GM18517 (cell line): Measurements from ENCODE around the gene HS6ST3.
A peak's percentile ranks its signal among the peaks of the same experiment; 100 is the strongest.

Experiments
- ATAC-seq: cut with Tn5 transposase; IDR thresholded peaks from one replicate; pipeline ENCODE4 v1.9.1; 2021; ENCODE audit warnings: mild to moderate bottlenecking, moderate library complexity; ENCODE audit not compliant: unreplicated experiment

The HS6ST3 gene

GRCh38 chr13:96637039-96637438 is 547.1 kb downstream of the HS6ST3 start:
- no peak for ATAC-seq

GRCh38 chr13:96646101-96646500 is 556.2 kb downstream of the HS6ST3 start:
- no peak for ATAC-seq

DNA sequence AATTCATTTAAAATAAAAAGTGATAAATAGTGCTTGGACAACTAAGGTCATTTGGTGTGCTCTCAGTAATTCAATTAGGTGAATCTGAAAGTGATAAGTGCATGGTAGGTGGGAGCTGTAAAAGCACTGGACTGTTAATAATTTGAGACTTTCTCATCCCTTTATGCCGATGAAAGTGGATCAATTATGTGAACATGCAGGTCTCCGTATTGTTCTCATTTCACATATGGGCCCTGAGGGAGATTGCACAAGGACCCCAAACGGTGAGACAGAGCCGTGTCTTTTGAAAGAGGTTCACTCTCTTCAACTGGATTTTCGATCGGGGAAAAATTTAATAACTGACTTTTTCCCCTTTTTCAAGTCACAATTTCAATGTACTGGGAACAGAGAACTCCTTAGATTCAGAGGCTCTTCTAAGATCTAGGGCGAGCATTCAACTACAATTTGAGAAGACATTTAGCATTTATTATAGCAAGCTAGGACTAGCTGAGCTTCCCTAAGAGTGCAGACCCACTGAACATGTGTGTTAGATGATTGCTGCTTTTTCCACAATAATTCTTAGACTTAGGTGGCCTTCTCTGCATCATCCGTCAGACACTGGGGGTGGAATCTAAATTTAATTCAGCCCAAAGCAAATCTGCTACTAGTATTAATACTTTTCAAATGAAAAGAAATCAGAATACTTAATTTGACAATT is 556.8 kb downstream of the HS6ST3 start:
- no peak for ATAC-seq

GRCh38 chr13:96650301-96650886 is 560.5 kb downstream of the HS6ST3 start:
- peak; percentile 91 for ATAC-seq

GRCh38 chr13:96651598-96651997 is 561.7 kb downstream of the HS6ST3 start:
- no peak for ATAC-seq

DNA sequence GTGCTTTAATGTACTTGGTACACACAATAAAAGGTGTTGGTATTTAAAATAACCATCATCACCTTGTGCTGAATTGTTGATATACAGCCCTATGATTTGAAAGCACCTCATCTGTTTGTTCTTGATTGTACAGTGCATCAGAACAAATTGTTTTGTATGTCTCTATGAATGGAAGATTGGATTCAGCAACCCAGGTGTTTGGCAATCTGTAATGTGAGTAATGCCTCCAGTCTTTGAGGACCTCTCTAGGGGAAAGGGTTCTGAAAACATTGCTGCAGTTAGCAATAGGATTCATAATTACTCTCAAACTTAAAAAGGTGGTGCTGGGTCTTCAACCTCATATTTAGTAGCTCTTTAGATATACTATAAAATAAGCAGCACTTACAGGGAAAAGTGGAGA is 562.6 kb downstream of the HS6ST3 start:
- no peak for ATAC-seq

DNA sequence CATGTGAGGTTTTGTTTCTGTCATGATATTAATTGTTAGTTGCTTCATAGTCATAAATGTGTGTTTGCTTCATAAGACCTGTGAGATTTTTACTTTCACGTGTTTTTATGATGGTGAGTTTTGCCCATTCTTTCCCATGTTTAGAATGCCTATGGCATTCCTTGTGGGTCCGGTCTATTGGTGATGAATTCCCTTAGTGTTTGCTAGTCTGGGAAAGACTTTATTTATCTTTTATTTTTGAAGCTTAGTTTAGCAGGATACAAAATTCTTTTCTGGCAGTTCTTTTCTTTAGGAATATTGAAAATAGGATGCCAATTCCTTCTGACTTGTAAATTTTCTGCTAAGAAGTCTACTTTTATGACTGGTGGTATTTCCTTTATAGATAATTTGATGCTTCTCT is 571.7 kb downstream of the HS6ST3 start:
- ATAC-seq = no peak

DNA sequence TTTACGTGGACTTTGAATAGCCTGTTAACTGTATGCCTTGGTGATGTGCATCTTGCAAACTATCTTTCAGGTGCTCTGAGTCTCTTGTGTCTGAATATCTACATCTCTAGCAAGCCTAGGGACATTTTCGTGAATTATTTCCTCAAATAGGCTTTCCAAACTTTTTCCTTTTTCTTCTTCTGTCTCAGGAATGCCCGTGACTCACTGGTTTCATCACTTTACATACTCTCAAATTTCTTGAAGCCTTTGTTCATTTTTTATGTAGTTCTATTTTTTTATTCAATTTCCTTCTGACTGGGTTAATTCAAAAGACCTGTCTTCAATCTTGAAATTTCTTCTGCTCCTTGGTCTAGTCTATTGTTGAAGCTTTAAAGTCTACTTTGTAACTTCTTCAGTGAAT is 572.1 kb downstream of the HS6ST3 start:
- no peak for ATAC-seq

DNA sequence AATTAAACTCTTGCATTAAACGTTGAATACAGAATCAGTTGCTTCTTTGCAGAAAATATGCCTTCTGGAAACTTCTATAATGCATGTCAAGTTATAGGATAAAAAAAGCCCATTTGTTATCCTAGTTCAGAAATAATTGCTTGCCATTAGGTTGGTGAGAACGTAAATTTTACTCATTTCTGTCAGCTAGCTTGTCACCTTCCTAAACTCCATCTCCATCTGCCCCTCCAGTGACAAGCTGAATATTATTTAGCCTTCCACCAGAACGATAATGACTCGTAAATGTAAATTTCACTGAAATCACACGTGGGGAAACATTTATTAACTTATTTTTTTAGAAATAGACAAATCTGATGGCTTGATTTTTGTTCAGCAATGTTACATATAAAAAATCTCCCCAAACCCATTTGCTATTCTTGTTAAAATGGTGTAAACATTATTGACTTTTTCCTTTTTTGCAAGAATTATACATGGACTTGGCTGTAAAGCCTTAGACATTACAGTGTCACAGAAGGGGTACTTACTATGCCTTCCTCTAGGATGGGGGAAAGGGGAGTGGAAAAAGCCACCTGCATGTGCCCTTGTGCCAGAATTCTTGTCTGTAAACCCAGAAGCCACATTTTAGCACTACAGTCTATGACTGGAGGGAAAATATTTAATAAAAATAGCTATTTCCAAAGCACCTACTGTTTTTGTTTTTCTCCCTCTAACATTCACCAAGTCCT is 577.5 kb downstream of the HS6ST3 start:
- no peak for ATAC-seq

- ATAC-seq = no peak
Observed at GRCh38 chr13:96671073-96671472, 581.2 kb downstream of the HS6ST3 start.

DNA sequence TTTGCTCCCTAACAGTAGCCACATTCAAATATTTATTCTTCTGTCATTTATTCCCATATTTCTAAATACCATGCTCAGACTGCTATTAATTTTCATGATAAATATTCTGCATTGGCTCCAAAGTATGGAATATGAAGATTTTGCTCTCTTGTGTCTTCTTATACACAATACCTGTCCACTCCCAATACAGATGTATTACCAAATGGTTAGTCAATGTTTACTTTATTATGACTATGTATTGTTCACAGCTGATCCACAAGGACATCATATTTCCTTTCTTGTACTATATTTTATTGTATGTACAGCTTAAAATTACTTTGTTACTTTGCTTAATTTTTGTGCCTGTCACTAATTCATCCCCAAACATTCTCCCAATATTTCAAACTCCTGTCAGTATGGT is 582.1 kb downstream of the HS6ST3 start:
- no peak for ATAC-seq

GRCh38 chr13:96673825-96674224 is 583.9 kb downstream of the HS6ST3 start:
- ATAC-seq = no peak

DNA sequence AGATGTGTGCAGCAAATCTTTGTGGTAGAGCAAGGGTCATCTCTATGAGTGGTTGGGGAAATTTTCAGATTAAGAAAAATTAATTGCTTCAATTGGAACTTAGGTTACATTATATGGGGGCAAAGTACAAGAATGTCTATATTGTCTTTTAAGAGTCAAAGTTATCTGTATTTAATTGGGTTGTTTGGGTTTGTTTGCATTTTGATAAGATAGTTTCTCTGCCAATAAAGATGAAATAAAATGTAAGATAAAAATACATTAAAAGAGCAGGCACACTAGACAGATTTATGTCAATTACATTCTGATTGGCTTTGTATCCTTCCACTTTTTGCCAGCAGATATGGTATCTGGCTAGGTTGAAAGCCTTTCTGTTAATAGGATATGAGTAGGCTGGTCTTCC is 587.1 kb downstream of the HS6ST3 start:
- no peak for ATAC-seq

DNA sequence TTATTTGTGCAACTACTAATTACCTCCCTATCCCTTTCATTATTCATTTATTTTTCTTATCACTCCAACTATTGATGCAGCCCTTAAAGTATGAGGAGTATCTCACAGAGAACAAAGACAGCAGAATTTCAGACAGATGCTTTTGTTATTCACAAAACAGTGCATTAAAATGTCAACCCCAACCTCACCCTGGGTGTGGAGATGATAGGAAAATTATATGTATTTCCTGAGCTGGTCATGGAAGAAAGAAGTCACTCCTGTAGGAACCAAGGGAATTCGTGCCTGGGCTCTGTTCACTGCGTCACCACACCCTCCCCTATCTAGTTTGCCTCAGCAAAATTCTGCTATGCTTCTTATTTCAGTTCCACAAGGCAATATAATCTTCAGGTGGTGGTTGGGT is 588.9 kb downstream of the HS6ST3 start:
- ATAC-seq = no peak

DNA sequence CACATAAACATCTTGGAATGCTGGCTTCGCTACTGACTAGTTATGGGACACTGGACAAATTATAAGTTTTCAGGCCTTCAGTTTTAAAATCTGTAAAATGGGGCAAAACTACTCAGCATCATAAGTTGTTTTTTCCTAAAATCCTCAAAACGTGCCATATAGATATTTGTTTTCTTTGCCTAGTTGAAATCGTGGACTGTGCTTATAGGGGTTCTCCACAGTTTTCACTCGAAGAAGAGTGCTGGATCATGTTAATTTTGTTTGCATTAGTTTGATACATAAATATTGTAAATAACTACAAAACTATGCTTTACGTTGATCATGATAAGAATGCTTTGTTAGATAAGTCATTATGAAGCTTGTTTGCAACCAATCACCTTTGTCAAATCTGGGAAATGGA is 591.0 kb downstream of the HS6ST3 start:
- no peak for ATAC-seq

GRCh38 chr13:96681766-96682165 is 591.9 kb downstream of the HS6ST3 start:
- no peak for ATAC-seq

DNA sequence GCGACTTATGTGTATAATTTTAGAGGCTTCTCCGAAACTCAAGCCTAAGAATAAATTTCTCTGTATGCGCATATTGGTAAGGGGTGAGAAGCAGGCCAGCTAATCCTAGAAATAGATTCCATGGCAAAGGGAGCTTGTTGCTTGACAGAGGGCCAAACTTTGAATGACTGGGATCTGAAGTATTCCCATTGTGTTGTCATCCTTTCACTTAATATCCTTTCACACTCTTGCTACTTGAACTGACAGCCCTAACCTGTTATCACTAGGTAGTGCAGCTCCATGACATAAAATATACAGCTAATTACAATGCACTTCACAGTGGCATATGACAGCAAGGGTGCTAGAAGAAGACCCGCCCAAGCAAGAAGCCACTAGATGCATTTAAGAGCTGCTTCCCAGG is 594.6 kb downstream of the HS6ST3 start:
- no peak for ATAC-seq

DNA sequence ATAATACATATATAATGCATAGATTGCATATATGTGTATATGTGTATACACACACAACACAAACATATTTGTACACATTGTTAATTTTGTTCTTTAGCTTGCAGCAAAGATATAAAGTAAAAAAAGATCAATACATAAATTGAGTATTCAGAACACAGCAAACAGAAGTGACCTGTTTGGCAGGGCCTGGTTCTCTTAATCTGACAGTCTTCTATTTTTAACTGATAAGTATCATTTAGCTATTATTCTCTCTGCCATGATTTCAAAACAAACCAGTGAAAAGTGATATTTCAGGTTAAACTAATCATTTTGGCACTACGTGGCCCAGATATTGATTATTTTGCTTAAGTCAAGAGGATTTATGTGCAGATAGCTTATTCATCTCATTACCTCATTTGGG is 595.0 kb downstream of the HS6ST3 start:
- ATAC-seq = no peak

DNA sequence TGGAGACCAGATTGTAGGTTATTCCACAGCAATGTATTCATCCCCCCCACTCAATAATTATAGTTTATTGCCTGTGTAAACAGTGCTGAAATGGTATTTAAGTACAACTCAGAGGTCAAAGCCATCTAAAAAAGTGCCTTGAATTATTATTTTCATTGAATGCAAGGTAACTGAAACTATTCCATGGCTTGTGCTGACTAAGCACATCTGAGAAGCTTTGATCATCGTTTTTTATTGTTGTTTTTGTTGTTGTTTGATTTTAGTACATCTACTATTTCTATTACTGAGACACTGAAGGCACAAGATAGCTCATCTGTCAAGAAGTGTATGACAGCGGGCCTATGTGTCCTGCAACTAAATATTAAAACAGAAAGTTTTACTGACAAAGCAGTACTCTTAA is 596.4 kb downstream of the HS6ST3 start:
- no peak for ATAC-seq

DNA sequence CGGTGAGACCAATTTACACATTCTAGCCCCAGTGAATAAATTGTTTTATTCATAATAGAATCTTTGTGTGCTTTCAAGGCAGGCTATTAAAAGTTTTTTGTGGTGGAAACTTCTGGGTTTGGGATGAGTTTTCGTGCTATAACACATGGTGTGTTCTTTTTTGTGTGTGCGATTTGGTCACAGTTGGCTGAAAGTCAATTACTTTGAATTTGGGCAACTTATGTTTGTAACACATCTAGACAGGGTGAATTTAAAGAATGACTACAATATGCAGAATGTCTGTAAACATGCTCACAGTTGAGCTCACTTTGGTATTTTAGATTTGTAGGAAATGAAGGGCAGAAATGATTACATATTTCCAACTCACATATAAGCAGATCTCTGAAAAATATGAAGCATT is 597.3 kb downstream of the HS6ST3 start:
- no peak for ATAC-seq

DNA sequence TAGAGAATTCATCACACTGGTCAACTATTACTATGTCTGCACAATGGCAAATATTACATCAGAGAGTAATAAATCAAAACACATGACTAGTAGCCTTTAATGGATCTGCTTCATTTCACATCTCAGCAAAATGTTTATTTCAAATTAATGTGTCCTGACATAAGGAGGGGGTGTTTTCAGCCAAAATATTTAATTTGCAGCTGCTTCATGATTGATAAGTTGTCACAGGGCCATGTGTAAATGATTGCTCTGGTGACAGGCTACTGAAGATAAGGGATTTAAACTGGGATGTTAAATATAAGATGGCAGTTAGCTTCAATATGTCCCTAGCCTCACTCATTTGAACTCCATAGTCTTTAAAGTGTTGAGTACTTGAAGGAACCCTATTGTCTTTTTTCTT is 601.1 kb downstream of the HS6ST3 start:
- no peak for ATAC-seq

GRCh38 chr13:96696389-96696900 is 606.5 kb downstream of the HS6ST3 start:
- ATAC-seq = no peak
